GM21360 (cell line): ENCODE results near the gene PTPN4.
A peak's percentile ranks its signal among the peaks of the same experiment; 100 is the strongest.
"Not testable (repeated sequence)": the region's sequence is repeated elsewhere in the genome, so short reads cannot be mapped to it uniquely, and the experiment has no call there.

Source experiments
- ATAC-seq: cut with Tn5 transposase; IDR thresholded peaks from one replicate; pipeline ENCODE4 v1.9.1; 2021; ENCODE audit warnings: mild to moderate bottlenecking, moderate library complexity; ENCODE audit not compliant: unreplicated experiment

The PTPN4 gene

GRCh38 chr2:119937680-119938079 is 178.0 kb downstream of the PTPN4 start:
- no peak for ATAC-seq

GRCh38 chr2:119939915-119940314 is 180.2 kb downstream of the PTPN4 start:
- ATAC-seq: no peak

- no peak for ATAC-seq
These were observed 181.1 kb downstream of the PTPN4 start for GRCh38 chr2:119940856-119941255.

- ATAC-seq: no peak
These were observed 181.7 kb downstream of the PTPN4 start for GRCh38 chr2:119941388-119941787.

- ATAC-seq: no peak
These were observed 182.3 kb downstream of the PTPN4 start for GRCh38 chr2:119941981-119942513.

GRCh38 chr2:119943058-119943457 is 183.3 kb downstream of the PTPN4 start:
- no peak for ATAC-seq

GRCh38 chr2:119947535-119947934 is 187.8 kb downstream of the PTPN4 start:
- no peak for ATAC-seq

GRCh38 chr2:119950966-119951365 is 191.2 kb downstream of the PTPN4 start:
- no peak for ATAC-seq

GRCh38 chr2:119958670-119959268 is 199.0 kb downstream of the PTPN4 start:
- ATAC-seq: no peak

GRCh38 chr2:119960821-119961220 is 201.1 kb downstream of the PTPN4 start:
- no peak for ATAC-seq

- ATAC-seq: no peak
These were observed 222.2 kb downstream of the PTPN4 start for GRCh38 chr2:119981896-119982295.

- ATAC-seq: no peak
These were observed 222.8 kb downstream of the PTPN4 start for GRCh38 chr2:119982506-119982905.

- no peak for ATAC-seq
These were observed 223.4 kb downstream of the PTPN4 start for GRCh38 chr2:119983108-119983507.

GRCh38 chr2:119996148-119996547 is 236.4 kb downstream of the PTPN4 start:
- ATAC-seq: no peak

GRCh38 chr2:119996896-119997891 is 237.5 kb downstream of the PTPN4 start:
- not testable (repeated sequence) for ATAC-seq

GRCh38 chr2:120001471-120001870 is 241.7 kb downstream of the PTPN4 start:
- ATAC-seq: no peak

- no peak for ATAC-seq
These were observed 244.5 kb downstream of the PTPN4 start for GRCh38 chr2:120004254-120004653.

- ATAC-seq: peak; percentile 94
These were observed 246.3 kb downstream of the PTPN4 start for GRCh38 chr2:120005834-120006521.

- no peak for ATAC-seq
These were observed 248.1 kb downstream of the PTPN4 start for GRCh38 chr2:120007851-120008250.

- ATAC-seq: no peak
These were observed 252.6 kb downstream of the PTPN4 start for GRCh38 chr2:120012363-120012762.
